GM18498 (cell line): ENCODE measurements around the gene TTC9C.
"Not testable (repeated sequence)": the region's sequence is repeated elsewhere in the genome, so short reads cannot be mapped to it uniquely, and the experiment has no call there.

Source experiments
- ATAC-seq: cut with Tn5 transposase; IDR thresholded peaks from one replicate; pipeline ENCODE4 v1.9.1; 2021; ENCODE audit warnings: mild to moderate bottlenecking, moderate library complexity; ENCODE audit not compliant: unreplicated experiment

Gene TTC9C

DNA sequence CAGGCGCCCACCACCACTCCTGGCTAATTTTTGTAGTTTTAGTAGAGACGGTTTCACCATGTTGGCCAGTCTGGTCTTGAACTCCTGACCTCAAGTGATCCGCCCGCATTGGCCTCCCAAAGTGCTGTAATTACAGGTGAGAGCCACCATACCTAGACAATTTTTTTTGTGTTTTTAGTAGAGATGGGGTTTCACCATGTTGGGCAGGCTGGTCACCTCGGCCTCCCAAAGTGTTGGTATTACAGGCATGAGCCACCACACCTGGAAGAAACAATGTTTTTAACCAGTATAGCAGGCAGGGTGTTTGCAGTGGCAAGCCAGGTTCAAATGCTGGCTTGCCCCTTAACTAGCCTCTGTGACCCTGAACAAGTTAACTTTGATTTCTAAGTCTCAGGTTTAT lies 21.6 kb downstream of the TTC9C start:
- not testable (repeated sequence) for ATAC-seq

DNA sequence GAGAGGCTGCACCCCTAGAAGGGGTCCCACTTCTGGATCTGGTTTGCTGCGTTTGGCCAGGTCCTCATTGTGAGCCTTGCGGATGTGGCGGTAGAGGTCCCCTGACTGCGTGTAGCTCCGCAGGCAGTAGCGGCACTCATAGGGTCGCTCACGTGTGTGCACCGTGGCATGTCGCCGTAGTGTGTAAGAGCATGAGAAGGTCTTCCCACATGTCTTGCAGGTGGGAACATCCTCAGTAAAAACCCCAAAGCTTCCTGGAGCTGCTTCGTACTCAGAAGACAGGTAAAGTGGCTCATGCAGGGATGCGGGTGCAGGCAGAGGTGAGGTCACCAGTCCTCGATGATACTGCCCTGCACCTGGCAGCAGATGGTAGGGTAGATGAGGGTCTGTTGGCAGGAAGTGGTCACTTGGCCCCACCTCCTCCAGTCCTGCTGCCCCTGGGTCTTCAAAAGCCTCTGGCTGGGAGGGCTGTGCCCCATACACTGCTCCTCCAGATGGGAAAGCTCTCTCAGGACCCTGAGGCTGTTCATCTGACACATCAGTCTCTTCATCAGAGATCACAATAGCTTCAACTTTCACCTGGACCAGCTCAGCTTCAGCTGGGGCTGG lies 24.0 kb downstream of the TTC9C start:
- ATAC-seq = no peak

DNA sequence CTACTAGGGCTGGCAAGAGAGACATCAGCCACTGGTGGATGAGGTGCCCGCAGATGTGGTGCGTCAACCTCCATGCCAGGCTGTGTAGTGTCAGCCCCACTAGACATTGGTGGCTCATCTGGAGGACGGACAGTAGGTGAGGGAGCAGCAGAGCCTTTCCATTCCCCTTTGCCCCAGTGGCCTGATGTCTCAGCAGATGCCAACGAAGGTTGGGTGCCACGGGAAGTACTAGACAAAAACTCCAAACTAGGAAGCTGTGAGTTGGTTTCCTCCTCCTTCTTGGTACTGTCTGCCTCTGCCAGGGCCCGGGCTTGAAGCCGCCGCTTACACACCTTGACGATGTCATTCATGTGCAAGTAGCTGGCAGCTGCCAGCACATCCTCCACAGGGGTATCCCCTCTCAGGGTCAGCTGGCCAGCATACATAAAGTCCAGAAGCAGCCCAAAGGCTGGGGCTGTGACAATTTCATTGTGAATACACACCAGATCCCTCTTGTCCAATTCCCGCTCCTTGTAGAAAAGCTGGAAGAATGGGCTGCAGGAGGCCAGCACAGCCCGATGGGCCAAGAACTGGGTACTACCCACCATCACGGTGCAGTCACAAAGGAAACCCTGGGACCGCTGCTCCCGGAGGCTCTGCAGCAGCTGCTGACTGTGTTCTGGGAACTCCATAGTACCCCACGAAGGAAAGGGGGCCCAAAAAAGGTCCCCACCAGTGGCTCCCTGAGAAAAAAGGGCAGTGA lies 24.9 kb downstream of the TTC9C start:
- peak; percentile 2 for ATAC-seq

DNA sequence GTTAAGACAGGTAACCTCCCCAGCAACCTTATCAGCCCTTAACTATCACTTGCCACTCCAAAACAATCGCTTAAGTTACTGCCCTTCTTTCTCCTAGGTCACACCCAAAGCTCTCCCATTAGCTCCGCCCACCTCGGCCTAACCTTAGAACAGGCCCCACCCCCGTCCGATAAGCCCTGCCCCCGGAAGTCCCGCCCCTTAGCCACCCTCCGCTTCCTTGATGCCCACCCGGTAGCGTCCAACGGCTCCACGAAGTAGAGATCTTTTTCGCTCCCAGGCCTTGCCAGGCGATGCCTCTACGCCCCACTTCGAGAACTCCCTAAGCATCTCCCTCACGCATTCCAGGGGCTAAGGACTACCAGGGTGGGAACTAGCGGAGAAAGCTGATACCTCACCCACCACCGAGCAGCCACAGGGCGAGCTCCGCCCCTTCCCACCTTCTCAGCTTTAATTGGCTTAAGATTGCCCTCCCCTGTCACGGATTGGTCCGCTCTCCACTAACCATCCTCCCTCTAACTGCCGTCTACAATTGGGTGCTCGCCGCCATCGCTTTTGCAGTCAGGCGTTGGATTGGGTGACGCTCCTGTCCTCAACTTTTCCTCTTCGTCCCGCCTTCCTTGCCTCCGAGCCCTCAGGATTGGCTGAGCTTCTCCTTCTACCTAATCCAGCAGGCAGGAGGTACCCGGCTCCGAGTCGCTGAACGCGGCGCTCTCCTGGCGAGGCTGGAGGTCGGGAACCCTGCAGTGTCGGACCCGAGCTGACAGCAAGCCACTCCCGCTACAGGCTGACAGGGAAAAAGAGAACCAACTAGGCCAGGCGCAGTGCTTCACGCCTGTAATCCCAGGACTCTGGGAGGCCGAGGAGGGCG lies 25.7 kb downstream of the TTC9C start, which contains the start of gene ZBTB3:
TSS of gene ZBTB3 (minus strand) at position 425 of the 868 bp plus-strand sequence. CDS start 496 bp downstream, outside the sequence.
- peak; percentile 94 for ATAC-seq

DNA sequence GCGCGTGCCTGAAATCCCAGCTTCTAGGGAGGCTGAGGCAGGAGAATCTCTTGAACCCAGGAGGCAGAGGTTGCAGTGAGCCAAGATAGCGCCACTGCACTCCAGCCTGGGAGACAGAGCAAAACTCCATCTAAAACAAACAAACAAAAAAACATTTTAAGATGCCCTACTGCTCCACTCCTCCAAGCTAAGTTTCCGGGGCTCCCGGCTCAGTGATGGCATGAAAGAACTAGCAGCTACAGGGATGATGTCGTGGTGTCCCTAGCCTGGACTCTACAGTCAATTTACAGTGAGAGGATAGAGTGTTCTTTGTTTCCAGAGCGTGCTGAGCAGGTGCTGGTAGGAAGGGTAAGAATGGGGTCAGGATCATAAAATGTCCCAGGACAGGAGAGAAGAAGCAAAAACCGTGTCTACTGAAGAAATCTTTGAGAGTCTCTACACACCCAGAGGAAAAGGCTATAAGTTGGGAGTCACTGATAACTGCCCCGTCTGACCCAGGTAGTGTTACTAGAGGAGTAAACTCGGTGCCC lies 26.9 kb downstream of the TTC9C start:
- ATAC-seq = no peak

DNA sequence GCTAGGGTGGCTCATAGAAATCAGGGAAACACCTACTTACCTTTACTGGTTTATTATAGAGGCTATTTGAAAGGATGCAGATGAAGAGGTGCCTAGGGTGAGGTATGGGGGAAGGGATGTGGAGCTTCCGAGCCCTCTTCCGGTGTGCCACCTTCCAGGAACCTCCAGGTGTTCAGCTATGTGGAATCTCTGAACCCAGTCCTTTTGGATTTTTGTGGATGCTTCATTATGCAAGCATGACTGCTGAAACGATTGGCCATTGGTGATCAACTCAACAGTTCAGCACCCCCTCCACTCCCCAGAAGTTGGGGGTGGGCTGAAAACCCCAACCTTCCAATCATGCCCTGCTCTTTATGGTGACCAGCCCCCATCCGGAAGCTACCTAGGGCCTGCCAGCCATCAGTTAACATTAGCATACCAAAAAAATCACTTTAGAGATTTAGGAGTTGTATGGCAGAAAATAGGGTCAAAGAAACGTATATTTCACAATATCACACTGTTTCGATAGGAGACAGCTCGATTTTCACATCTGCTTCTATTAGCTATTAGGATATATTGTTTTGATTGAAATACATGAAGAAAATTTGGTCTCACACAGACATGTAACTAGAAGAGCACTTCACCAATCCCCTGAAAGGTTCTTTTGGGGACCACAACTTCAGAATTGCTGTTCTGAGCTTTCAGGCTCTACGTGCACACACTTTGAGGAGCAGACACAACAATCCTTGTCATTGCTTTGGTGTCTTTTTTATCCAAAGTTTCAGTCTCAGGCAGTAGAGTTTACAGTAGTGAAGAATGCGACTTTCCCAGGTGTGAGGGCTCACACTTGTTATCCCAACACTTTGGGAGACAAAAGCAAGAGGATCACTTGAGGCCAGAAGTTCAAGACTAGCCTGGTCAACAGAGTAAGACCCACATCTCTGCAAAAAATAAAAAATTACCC lies 29.8 kb downstream of the TTC9C start:
- ATAC-seq = no peak

DNA sequence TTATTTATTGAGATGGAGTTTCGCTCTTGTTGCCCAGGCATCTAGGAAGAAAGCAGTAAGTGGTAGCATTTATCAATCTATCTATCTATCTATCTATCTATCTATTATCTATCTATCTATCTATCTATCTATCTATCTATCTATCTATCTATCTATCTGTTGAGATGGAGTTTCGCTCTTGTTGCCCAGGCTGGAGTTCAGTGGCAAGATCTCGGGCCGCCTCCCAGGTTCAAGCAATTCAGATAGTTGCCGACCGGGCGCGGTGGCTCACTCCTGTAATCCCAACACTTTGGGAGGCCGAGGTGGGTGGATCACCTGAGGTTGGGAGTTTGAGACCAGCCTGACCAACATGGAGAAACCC lies 32.6 kb downstream of the TTC9C start:
- not testable (repeated sequence) for ATAC-seq

DNA sequence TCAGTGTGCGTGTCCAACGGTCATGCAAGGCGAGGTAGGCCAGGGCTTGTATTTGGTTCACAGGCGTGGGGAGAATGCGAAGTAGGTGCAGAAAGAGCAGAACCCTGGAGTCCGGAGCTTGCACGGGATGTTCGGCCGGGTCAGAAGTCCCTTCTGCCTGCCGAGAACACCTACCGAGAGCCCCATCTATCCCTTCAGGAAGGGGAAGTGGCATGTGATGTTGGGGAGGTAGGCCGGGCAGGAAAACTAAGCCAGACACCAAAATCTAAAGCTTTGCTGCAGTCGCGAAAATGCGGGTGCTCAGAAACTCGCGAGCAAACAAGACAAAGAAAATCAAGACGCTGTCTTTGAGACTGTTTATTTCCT lies 42.5 kb downstream of the TTC9C start:
- no peak for ATAC-seq

DNA sequence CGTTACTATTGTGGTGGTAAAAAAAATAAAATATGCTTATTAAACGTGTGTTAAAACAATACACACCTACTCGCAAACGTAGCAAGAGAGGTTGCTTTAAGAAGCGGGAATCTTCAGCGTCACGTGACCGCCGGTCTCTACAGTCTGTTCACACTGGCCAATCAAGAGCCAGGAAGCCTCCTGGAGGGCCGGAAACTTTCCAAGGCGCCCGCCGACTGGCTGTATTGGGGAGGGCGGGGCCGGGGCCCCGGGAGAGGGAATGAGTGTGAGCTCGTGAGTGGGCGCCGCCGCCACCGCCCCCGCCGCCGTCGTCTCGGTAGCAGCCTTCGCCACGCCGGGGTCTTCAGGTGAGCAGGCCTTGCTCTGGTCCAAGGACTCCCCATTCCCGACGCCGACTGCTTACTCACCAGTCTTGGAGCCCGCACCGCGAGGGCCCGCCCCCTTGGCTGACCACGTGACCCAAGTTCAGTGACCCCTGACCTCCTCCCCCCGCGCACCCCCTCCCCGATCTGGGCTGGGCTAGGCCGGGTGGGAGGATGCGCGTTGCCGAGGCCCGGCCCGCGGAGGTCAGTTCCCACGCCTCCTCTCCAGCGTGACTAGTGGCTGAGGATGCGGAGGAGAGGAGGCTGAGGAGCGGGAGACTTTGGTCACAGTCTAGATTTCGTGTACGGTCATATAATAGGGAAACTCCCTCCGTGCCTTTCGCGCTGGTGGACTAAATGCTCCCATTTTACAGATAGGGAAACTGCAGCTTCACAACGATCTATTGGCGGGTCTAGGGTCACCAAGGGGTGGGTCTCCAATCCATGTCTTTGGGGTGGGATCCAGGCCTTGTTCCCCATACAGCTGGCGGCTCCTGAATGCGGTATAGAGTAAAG lies 43.1 kb downstream of the TTC9C start, which contains the start of gene TAF6L:
TSS of gene TAF6L (plus strand) at position 253 of the 878 bp plus-strand sequence. CDS start 4,388 bp downstream, outside the sequence.
- peak; percentile 83 for ATAC-seq

DNA sequence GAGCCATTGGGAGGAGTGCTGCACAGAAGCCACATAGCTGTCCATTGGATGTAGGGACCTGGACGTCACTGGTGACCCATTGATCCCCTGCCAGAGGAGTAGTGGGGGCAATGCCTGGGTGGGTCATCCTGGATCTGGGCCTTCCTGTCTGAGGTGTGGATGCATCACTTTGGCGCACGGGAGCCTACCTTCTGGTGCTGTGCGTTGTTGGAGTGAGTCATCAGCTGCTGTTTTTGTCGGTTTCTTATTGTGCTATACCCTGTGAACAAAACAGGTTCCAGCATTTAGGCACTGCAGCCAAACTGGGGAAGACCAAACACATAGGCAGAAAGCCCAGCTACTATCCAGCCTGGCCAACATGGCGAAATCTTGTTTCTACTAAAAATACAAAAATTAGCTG lies 46.1 kb downstream of the TTC9C start:
- ATAC-seq = no peak

DNA sequence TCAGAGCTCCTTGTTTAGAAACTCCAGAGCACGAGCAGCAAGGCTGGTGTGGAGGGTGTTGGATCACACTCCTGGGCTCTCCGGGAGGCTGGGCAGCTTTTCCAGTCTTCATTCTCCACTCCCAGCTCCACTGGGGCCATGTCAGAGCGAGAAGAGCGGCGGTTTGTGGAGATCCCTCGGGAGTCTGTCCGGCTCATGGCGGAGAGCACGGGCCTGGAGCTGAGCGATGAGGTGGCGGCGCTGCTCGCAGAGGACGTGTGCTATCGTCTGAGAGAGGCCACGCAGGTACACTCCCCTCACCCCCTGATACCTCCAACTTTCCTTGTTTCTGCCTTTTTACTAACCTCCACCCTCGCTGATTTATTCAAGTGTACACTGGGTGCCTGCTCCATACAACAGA lies 47.4 kb downstream of the TTC9C start:
- ATAC-seq = no peak

DNA sequence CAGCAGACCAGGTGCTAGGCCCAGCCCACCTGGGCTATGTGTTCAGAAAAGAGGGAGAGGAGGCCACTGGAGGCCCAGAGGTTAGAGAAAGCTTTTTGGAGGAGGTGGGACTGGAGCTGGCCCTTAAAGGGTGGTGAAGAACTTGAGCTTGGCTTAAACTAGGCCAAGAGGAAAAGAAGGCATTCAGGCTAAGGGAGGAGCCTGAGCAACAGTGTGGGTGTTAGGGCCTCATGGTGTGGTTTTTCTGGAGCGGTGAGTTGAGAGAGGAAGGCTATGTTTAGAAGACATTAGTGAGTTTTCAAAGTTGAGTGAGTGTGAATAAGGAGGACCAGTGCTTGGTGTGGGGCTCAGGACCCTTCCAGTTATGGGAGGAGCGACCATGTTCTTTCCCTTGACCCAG lies 49.1 kb downstream of the TTC9C start:
- no peak for ATAC-seq

DNA sequence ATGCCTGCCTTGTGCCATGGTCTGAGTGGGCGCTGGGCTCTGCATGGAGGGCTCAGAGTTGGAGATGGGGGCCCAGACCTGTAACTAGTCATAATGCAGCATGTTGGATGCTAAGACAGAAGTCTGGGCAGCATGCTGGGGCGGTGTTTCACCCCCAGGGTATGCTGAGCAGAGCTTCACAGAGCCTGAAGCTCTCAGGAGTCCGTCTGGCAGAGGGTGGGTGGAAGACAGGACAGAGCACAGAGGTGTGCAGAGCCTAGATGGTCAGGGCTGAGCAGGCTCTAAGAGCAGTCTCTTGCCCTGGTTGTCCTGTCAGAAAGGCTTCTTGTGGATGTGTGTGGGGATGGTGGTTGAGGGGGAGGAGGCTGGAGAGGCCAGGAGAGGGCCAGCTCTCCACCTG lies 50.2 kb downstream of the TTC9C start:
- ATAC-seq = no peak

DNA sequence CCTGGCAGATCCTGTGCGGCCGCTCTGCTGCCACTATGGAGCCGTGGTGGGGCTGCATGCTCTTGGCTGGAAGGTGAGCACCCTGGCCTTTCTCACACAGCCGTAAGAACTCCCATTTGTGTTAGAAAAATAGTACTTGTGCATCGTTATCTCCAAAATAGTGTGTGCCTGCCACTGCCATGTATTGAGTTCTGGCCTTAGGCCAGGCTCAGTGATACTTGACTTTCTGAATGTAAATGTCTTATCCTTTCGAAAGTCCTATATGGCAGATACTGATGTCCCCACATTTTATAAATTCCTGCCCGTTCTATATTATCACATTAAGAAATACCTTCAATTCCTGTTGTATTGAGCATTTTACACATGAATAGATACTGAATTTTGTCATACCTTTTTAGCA lies 54.5 kb downstream of the TTC9C start:
- no peak for ATAC-seq

DNA sequence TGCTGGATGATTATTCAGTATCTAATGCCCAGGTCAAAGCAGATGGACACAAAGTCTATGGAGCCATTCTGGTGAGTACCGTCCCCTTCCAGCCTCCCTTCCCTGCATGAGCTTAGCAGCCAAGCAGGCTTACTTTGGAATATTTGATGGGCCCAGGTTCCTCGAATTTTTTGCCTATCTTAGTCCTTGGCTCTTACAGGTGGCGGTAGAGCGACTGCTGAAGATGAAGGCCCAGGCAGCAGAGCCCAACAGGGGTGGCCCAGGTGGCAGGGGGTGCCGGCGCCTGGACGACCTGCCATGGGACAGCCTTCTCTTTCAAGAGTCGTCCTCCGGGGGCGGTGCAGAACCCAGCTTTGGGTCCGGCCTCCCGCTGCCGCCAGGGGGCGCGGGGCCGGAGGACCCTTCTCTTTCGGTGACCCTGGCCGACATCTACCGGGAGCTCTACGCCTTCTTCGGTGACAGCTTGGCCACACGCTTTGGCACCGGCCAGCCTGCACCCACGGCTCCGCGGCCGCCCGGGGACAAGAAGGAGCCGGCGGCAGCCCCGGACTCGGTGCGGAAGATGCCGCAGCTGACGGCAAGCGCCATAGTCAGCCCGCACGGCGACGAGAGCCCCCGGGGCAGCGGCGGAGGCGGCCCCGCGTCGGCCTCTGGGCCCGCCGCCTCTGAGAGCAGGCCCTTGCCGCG lies 58.2 kb downstream of the TTC9C start:
- ATAC-seq = peak; percentile 73

DNA sequence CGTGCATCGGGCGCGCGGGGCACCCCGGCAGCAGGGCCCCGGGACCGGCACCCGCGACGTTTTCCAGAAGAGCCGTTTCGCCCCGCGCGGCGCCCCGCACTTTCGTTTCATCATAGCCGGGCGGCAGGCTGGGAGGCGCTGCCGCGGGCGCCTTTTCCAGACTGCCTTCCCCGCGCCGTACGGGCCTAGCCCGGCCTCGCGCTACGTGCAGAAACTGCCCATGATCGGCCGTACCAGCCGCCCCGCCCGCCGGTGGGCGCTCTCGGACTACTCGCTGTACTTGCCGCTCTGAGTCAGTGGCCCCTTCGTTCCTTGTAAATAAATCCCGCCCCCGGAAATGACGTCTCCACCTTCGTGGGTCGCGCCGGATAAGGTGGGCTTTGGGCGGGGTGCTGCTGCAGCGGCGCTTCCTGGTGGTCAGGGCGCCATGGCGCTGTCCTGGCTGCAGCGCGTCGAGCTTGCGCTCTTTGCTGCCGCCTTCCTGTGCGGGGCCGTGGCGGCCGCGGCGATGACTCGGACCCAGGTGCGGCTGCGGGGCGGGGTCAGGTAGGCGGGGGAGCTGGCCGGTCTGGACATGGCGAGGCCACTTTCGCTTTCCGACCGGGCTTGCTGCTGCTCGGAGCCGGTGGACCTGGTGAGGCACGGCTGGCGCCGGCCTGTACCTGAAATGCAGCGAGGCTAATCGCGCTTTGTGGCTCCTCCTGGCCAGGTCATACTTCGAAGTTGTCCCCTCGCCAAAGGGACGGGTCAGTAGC lies 58.9 kb downstream of the TTC9C start, which contains the start of gene TMEM179B:
TSS of gene TMEM179B (plus strand) at position 398 of the 755 bp plus-strand sequence. CDS start at position 428, 30 bp downstream.
- ATAC-seq = peak; percentile 72
